IMR-90 (cell line): ENCODE results near the gene FN1.

ENCODE experiments used
- BHLHE40 ChIP-seq: fragments of 150-350 bp; IDR thresholded peaks from 2 replicates; pipeline ENCODE4 v1.6.1; 2016; ENCODE audit warnings: mild to moderate bottlenecking, low read depth, low read length
- CEBPB ChIP-seq: IDR thresholded peaks from 2 replicates; pipeline ENCODE4 v1.6.1; 2012; ENCODE audit warnings: low read depth, low read length, improper control_type of control experiment
- CTCF ChIP-seq: conservative IDR thresholded peaks from 2 replicates; pipeline ENCODE4 v1.5.1; 2012; ENCODE audit warnings: mild to moderate bottlenecking, low read depth, low read length, improper control_type of control experiment
- ELK1 ChIP-seq: fragments of 150-350 bp; IDR thresholded peaks from 2 replicates; pipeline ENCODE4 v1.6.1; 2016; ENCODE audit warnings: low read depth, mild to moderate bottlenecking, low read length, moderate library complexity, borderline replicate concordance
- FOS ChIP-seq: fragments of 150-350 bp; IDR thresholded peaks from 2 replicates; pipeline ENCODE4 v1.6.1; 2016; ENCODE audit warnings: low read depth, low read length
- MAZ ChIP-seq: IDR thresholded peaks from 2 replicates; pipeline ENCODE4 v1.6.1; 2012; ENCODE audit warnings: low read depth, mild to moderate bottlenecking, low read length, improper control_type of control experiment, moderate library complexity, borderline replicate concordance
- MXI1 ChIP-seq: IDR thresholded peaks from 2 replicates; pipeline ENCODE4 v1.6.1; 2012; ENCODE audit warnings: low read depth, mild to moderate bottlenecking, low read length, moderate library complexity, borderline replicate concordance
- NFE2L2 ChIP-seq: fragments of 150-350 bp; IDR thresholded peaks from 2 replicates; pipeline ENCODE4 v1.6.1; 2016; ENCODE audit warnings: low read depth, mild to moderate bottlenecking, low read length
- POLR2A ChIP-seq: IDR thresholded peaks from 2 replicates; pipeline ENCODE4 v1.6.1; 2012; ENCODE audit warnings: mild to moderate bottlenecking, low read depth, low read length
- RCOR1 ChIP-seq: IDR thresholded peaks from 2 replicates; pipeline ENCODE4 v1.6.1; 2012; ENCODE audit warnings: mild to moderate bottlenecking, low read length, improper control_type of control experiment; ENCODE audit not compliant: insufficient replicate concordance
- USF2 ChIP-seq: fragments of 150-350 bp; IDR thresholded peaks from 2 replicates; pipeline ENCODE4 v1.6.1; 2017; ENCODE audit warnings: mild to moderate bottlenecking, antibody characterized with exemption, low read length, low read depth

- TF ChIP-seq CTCF: no peak
- TF ChIP-seq POLR2A: no peak
- no peak for TF ChIP-seq USF2
- TF ChIP-seq NFE2L2: no peak
- TF ChIP-seq MAZ: no peak
- no peak for TF ChIP-seq RCOR1
- TF ChIP-seq ELK1: no peak
- TF ChIP-seq CEBPB: no peak
- TF ChIP-seq FOS: no peak
- TF ChIP-seq MXI1: no peak
- no peak for TF ChIP-seq BHLHE40
These were observed 120.6 kb downstream of the FN1 start for GRCh38 chr2:215315301-215315700.
